ENCODE results near the gene ARAP1. TPM values are rescaled to one million over a fixed set of nuclear protein-coding genes. Genes with fewer than 3 reads are reported as not detected.

The ARAP1 gene
- total and polyA plus RNA-seq, 2 of the 8 experiments (the other 6 are each of a cell fraction or from before 2014, with no cell fraction given), result 25.7 to 61.6 TPM

GRCh38 chr11:72741849-72742512, 10.2 kb downstream of the ARAP1 start (continued):
- no peak for TF ChIP-seq CHD7 (IDR thresholded peaks at IDR 0.05; ENCODE audit: insufficient replicate concordance, low read length)
- TF ChIP-seq EGR1 (IDR thresholded peaks at IDR 0.05; ENCODE audit: borderline replicate concordance, low read depth, low read length), result no peak
- no peak for TF ChIP-seq SP4 (IDR thresholded peaks at IDR 0.05; ENCODE audit: low read length)
- no peak for TF ChIP-seq ATF2 (IDR thresholded peaks at IDR 0.05; ENCODE audit: low read length)
- TF ChIP-seq TAF1 (IDR thresholded peaks at IDR 0.05; ENCODE audit: low read depth, low read length), result no peak
- TF ChIP-seq MAX (IDR thresholded peaks at IDR 0.05), result no peak
- no peak for TF ChIP-seq EP300 (IDR thresholded peaks at IDR 0.05; ENCODE audit: borderline replicate concordance in 1 of 2, low read depth in 2 of 2, low read length in 2 of 2)

All from H1 (cell line).